ENCODE measurements around the gene MAP3K4. TPM values are rescaled to one million over a fixed set of nuclear protein-coding genes. Genes with fewer than 3 reads are reported as not detected.

MAP3K4 gene
- total and polyA plus RNA-seq, 2 of the 8 experiments (the other 6 are each of a cell fraction or from before 2014, with no cell fraction given), result 16.6 to 51.6 TPM

GRCh38 chr6:161011492-161012480 lies 20.2 kb downstream of the MAP3K4 start:
- Histone ChIP-seq H4K5ac (ENCODE audit: insufficient read length, low read depth, low read length) (peak overlapping the region; percentile 24), H2BK12ac (ENCODE audit: low read depth, low read length) (peak overlapping the region; percentile 78), H2AK5ac (ENCODE audit: low read depth, low read length) (peak overlapping the region; percentile 20; the same call in 1 of the 2 replicates), H3K4me2 (ENCODE audit: insufficient read depth in 1 of 2, low read depth in 2 of 2, low read length in 2 of 2) (peak overlapping the region; percentile 66 to 73), H3K27me3 (replicated peaks in 1 of 4; ENCODE audit: control insufficient read depth in 3 of 4, extremely low read depth in 1 of 4, insufficient read depth in 3 of 4, low read length in 3 of 4) (no peaks in the 10 kb centered on the region), H3K23ac (ENCODE audit: insufficient read length) (no peak overlapping the region), H3K79me2 (ENCODE audit: control insufficient read depth in 1 of 2, insufficient read depth in 2 of 2, low read length in 2 of 2) (peaks cover 0 to 76% of the 10 kb centered on the region in 2 experiments; a peak in 2 of 4 replicates), H3K18ac (ENCODE audit: extremely low read depth, low read length) (peak overlapping the region; percentile 79), H3K56ac (replicated peaks; ENCODE audit: insufficient read length, low read depth, low read length) (no peak overlapping the region), H4K8ac (ENCODE audit: extremely low read depth, insufficient read depth, low read length) (no peak overlapping the region), H3K4ac (replicated peaks; ENCODE audit: insufficient read length, low read depth, low read length) (no peak overlapping the region), H4K20me1 (replicated peaks in 1 of 2; ENCODE audit: control insufficient read depth in 1 of 2, insufficient read depth in 2 of 2, low read length in 2 of 2) (peaks cover 0 to 2% of the 10 kb centered on the region in 2 experiments), H3K36me3 (ENCODE audit: control insufficient read depth in 2 of 4, insufficient read depth in 4 of 4, low read length in 3 of 4) (no peaks in the 10 kb centered on the region), H3K4me1 (replicated peaks in 1 of 4; ENCODE audit: control insufficient read depth in 3 of 4, insufficient read depth in 4 of 4, low read length in 3 of 4) (peaks cover 4 to 24% (median 14%) of the 10 kb centered on the region in 4 experiments; a peak in 6 of 7 replicates), H3K4me3 (ENCODE audit: extremely low read depth in 1 of 4, insufficient read depth in 2 of 4, low read depth in 3 of 4, low read length in 4 of 4) (peak overlapping the region in 3 of 4 experiments; percentile 16 to 49 (median 23); a peak in 5 of 8 replicates), H3K23me2 (ENCODE audit: low read depth, low read length) (peaks cover 2% of the 10 kb centered on the region; the same call in 1 of the 2 replicates), H2BK120ac (replicated peaks; ENCODE audit: low read depth, low read length) (no peak overlapping the region), H2AFZ (ENCODE audit: low read length) (no peak overlapping the region), H2BK20ac (ENCODE audit: low read length) (no peak overlapping the region), H2BK5ac (ENCODE audit: low read depth, low read length) (peak overlapping the region; percentile 57; the same call in 1 of the 2 replicates), H2BK15ac (ENCODE audit: low read length) (no peak overlapping the region), H3K9me3 (ENCODE audit: insufficient read depth in 2 of 2, low read depth in 1 of 2, low read length in 1 of 2) (no peaks in the 10 kb centered on the region), H3K79me1 (ENCODE audit: low read depth, low read length) (peaks cover 3% of the 10 kb centered on the region), H3K27ac (ENCODE audit: low read depth, low read length) (peak overlapping the region; percentile 70), H4K91ac (replicated peaks; ENCODE audit: insufficient read length, low read length) (peak overlapping the region; percentile 88), H3K9ac (replicated peaks in 1 of 4; ENCODE audit: extremely low read depth in 1 of 4, low read depth in 3 of 4, low read length in 3 of 4) (peak overlapping the region in 1 of 4 experiments; percentile 31; a peak in 1 of 7 replicates), H3K14ac (ENCODE audit: insufficient read length) (no peak overlapping the region)
- DNase-seq (ENCODE audit: low read depth in 1 of 2, low spot score in 2 of 2) (no peak), FAIRE-seq (peak; percentile 97)
- POLR2A ChIA-PET (ENCODE audit: partially characterized antibody), result interaction anchor here (0.7 to 2.3 kb wide), 5 partner anchors 10 to 262 kb away, joined by 3 to 11 read pairs (median 3); partner anchors contain the start of genes AGPAT4 and MAP3K4
- CTCF ChIA-PET (ENCODE audit: partially characterized antibody), result interaction anchor here (0.6 to 3.8 kb wide), 6 partner anchors 10 to 362 kb away, joined by 3 to 23 read pairs (median 4); no protein-coding TSS in a partner anchor
- 30% methylated on average over 8 of the region's 8 CpGs; no CpG with 5 or more reads in 1 of the 2 experiments for WGBS, 2 experiments (ENCODE audit: extremely low coverage in 1 of 2, insufficient coverage in 1 of 2, insufficient read length in 1 of 2, insufficient replicate concordance in 2 of 2, low coverage in 1 of 2, low lambda C conversion rate in 2 of 2, missing lambda C conversion rate in 1 of 2)
- no peak for TF ChIP-seq TBP (IDR thresholded peaks at IDR 0.05; ENCODE audit: low read depth, low read length)
- no peak for TF ChIP-seq POLR2AphosphoS5 (IDR thresholded peaks at IDR 0.05; ENCODE audit: low read depth, low read length)
- TF ChIP-seq TAF7 (optimal IDR thresholded peaks at IDR 0.05; ENCODE audit: borderline replicate concordance, low read depth, low read length), result no peak
- no peak for TF ChIP-seq TEAD4 (IDR thresholded peaks at IDR 0.05; ENCODE audit: low read depth, low read length)
- TF ChIP-seq RBBP5 (IDR thresholded peaks at IDR 0.05; ENCODE audit: borderline replicate concordance, low read depth, low read length), result peak; percentile 47; the same call in 1 of the 2 replicates
- no peak for TF ChIP-seq NRF1 (IDR thresholded peaks at IDR 0.05; ENCODE audit: low read depth, low read length)
- TF ChIP-seq BACH1 (IDR thresholded peaks at IDR 0.05; ENCODE audit: low read length), result no peak
- no peak for TF ChIP-seq SIX5 (IDR thresholded peaks at IDR 0.05; ENCODE audit: low read depth, low read length)
- no peak for TF ChIP-seq JUN (IDR thresholded peaks at IDR 0.05; ENCODE audit: low read depth, low read length)
- peak; percentile 68; the same call in 1 of the 2 replicates for TF ChIP-seq POU5F1 (IDR thresholded peaks at IDR 0.05; ENCODE audit: low read depth, low read length)
